ENCODE data around the gene CACNA2D4. TPM values are rescaled to one million over a fixed set of nuclear protein-coding genes. Genes with fewer than 3 reads are reported as not detected.
"Not testable (repeated sequence)": the region's sequence is repeated elsewhere in the genome, so short reads cannot be mapped to it uniquely, and the experiment has no call there.

Gene CACNA2D4
- total RNA-seq: 10 to 100 TPM; 13.7 to 23.0 TPM

DNA sequence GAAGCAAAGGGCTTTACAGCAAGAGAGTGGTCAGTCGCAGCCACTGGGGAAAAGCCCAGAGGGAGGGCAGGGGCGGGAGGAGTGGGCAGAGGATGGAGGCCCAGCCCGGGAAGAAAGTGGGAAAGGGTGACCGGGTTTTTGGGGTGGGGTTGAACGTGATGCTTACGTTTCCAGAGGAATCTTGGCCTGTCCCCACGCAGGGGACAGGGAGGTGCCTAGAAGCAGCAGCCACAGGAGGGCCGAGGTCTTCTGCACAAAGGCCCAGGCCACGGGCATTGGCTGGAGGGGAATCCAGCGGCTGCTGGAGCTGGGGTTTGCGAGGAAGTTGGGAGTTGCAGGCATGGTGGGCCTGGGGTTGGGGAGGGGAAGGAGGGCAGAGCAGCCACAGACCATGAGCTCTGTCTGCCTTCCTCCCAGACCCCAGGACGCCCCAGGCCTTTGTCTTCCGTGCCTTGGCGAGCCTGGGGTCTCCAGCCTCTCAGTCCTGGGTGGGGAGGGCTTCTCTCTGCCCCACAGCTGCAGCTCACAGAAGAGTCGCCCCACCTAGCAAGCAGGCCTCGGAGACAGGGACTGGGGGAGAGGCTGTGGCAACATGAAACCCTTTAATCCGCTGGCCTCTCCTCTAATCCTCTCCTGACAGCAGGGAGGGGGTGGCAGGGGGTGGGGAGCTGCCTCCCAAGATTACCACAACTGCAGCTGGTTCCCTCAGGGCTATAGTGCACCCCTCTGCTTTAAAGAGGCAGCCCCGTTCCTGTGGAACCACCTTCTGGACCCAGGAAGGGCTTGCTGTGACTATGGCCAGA is at the start of gene CACNA2D4:
TSS of gene CACNA2D4 (minus strand) at position 572 of the 803 bp plus-strand sequence. CDS start at position 393, 179 bp downstream.
- Mint-ChIP-seq H3K27ac (no peak within 1 kb of the TSS), H3K36me3 (ENCODE audit: low read depth) (no peaks in the 10 kb centered on the region), H3K4me3 (no peak within 1 kb of the TSS), H3K9me3 (no peaks in the 10 kb centered on the region), H3K27me3 (peaks cover 3% of the 10 kb centered on the region), H3K4me1 (peaks cover 16% of the 10 kb centered on the region)
- ATAC-seq (replicated peaks): no peak

DNA sequence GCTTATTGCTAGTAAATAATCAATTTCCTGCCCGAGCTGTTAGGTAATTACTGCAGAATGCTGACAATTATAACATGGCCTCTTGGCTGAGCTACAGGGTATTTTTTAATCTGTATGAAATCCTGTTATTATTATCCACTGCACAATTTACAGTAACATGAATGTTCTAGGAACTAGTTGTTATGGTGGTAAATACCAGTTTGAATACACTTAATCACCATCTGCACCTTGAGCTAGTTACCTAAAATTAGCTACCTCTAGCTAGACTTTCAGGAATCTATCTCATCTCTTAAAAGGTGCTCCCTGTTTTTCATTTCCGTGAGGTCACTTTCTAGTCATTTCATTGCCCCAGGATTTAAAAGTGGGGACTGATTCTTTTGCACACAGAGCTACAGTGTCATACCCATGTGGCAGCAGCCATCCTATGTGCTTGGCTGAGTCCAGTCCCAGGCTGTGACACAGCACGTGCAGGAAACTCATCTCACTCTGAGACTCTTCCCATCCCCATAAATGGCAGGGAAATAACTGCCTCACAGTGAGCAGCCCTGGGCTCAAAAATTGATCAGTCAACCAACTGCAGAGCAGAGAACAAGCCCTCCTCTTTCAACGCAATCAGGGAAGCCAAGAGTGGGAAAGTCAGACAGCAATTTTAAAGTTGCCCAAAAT is 48.2 kb upstream of the CACNA2D4 start:
- Mint-ChIP-seq H3K4me1 (no peaks in the 10 kb centered on the region), H3K4me3 (no peak overlapping the region), H3K9me3 (no peaks in the 10 kb centered on the region), H3K27ac (no peak overlapping the region), H3K36me3 (ENCODE audit: low read depth) (peaks cover 58% of the 10 kb centered on the region), H3K27me3 (no peaks in the 10 kb centered on the region)
- ATAC-seq (replicated peaks): no peak

DNA sequence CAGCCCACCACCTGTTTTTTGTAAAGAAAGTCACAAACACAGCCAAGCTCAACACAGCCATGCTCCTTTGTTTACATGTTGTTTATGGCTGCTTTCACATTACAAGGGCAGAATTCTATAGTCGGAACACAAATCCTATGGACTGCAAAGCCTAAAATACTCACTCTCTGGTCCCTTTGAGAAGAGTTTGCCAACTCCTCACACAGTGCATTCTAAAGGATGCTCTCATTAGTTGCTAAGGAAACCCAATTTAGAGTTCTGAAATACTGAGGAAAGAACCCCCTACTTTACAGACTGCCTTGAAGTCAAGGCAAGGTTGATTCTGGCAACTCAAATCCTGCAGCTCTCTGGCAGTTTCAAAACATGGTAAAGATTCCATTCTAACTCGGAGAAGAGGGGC is 47.5 kb upstream of the CACNA2D4 start:
- Mint-ChIP-seq H3K27me3 (no peaks in the 10 kb centered on the region), H3K4me1 (no peaks in the 10 kb centered on the region), H3K9me3 (no peaks in the 10 kb centered on the region), H3K27ac (no peak overlapping the region), H3K4me3 (no peak overlapping the region), H3K36me3 (ENCODE audit: low read depth) (peaks cover 66% of the 10 kb centered on the region)
- ATAC-seq (replicated peaks): no peak

DNA sequence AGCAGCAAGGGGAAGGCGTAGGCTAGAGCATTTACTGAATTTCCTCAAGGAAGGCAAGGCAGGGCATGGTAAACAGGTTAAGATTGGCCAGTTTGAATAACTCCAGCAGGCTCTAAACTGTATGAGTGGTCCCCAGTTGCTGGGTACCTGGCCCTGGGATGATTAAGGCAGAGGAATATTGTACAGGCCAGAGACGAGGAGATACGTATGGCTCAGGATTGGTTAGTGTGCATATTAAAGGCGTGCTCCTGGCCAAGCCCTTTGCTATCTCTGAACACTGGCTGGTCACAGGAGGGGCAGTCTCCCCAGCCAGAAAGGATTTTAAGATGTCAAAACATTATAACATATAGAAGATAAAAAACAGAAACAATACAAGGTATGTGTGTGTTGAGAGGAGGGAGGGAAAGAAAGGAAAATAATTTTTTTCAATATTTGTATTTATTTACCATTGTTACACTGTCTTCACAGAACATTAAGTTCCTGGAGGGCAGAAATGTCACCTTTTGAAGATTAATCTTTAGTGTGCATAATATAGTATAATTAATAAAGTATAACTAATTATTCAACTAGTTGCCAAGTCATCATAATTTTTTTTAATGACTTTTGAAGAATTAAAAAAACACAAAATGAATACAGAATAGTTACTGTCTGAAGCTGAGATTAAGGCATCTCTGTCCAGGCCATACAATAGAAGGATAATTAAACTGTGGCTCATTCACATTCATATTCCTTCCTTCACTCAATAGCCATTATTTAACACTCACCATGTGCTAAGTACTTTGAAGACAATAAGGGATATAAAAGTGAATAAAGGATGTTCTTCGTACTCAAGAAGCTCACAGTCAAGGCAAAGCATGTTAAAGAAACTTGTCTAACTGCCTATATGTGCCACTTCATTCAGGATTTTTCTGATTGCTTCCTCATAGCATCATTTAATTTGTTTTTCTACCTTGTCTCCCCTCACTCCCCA is 43.9 kb upstream of the CACNA2D4 start:
- H3K9me3 Mint-ChIP-seq: no peaks in the 10 kb centered on the region
- peaks cover 79% of the 10 kb centered on the region for H3K36me3 Mint-ChIP-seq (ENCODE audit: low read depth)
- peaks cover 4% of the 10 kb centered on the region for H3K4me1 Mint-ChIP-seq
- H3K27me3 Mint-ChIP-seq: no peaks in the 10 kb centered on the region
- no peak overlapping the region for H3K4me3 Mint-ChIP-seq
- ATAC-seq (replicated peaks): no peak
- peak overlapping the region; percentile 40 for H3K27ac Mint-ChIP-seq

GRCh38 chr12:1956716-1957115 is 38.3 kb upstream of the CACNA2D4 start:
- H3K9me3 Mint-ChIP-seq: no peaks in the 10 kb centered on the region
- H3K36me3 Mint-ChIP-seq (ENCODE audit: low read depth): peaks cover 49% of the 10 kb centered on the region
- no peak overlapping the region for H3K4me3 Mint-ChIP-seq
- peaks cover 4% of the 10 kb centered on the region for H3K4me1 Mint-ChIP-seq
- H3K27me3 Mint-ChIP-seq: no peaks in the 10 kb centered on the region
- no peak for ATAC-seq (replicated peaks)
- H3K27ac Mint-ChIP-seq: peak overlapping the region; percentile 43

DNA sequence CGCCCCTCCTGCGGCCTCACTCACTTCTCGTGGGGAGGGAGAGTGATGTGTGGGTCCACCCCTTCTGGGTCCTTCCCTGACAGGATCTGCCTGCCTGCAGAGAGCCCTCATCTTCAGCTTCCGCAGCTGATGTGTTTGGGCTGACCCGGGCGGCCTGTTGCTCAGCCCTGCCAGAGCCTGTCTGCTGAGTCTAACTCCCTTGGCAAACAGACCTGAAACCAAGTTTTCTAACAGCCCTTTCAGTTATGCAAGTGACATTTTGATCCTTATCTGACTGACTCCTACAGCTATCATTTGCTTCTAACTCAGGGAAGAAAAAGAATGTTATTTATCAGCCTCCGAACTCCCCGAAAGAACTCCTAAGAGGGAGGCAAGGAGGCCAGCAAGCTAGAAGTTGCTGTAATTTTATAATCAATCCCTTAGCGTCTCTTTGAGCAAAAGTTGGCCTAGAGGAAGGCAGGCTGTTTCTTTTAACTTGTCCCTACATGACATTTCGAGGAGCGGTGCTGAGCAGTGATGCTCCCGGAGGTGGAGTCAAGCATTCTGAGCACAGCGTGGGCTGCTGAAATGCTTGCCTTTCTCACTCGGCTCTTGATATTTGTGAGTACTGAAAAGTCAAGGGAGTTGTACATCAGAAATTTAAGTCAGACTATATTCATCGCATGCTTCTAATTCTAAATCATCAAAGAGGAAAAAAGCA is 31.5 kb upstream of the CACNA2D4 start:
- Mint-ChIP-seq H3K27me3 (no peaks in the 10 kb centered on the region), H3K36me3 (ENCODE audit: low read depth) (peaks cover 86% of the 10 kb centered on the region), H3K9me3 (no peaks in the 10 kb centered on the region), H3K4me3 (no peak overlapping the region), H3K27ac (no peak overlapping the region), H3K4me1 (no peaks in the 10 kb centered on the region)
- ATAC-seq (replicated peaks): no peak

GRCh38 chr12:1948883-1949282 is 30.4 kb upstream of the CACNA2D4 start:
- Mint-ChIP-seq H3K4me1 (no peaks in the 10 kb centered on the region), H3K4me3 (no peak overlapping the region), H3K36me3 (ENCODE audit: low read depth) (peaks cover 94% of the 10 kb centered on the region), H3K9me3 (no peaks in the 10 kb centered on the region), H3K27ac (peak overlapping the region; percentile 32), H3K27me3 (no peaks in the 10 kb centered on the region)
- no peak for ATAC-seq (replicated peaks)

DNA sequence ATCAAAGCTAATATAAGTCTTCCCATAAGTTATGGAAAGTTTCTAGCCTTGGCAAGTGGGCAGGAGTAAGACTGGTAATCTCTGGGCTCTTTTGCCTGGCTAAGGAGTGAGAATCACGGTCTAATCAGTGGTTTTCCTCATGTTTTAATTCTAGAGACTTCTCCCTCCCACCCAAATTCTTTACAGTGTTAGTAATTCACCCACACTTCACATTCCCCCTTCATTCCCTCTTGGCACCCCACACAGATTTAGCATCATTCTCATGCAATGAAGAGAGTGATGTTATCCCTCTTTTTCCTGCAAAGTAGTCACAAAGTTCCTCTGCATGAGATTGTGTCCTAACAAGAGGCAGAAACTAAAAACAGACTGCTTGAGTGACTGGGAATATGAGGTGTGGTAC is 28.6 kb upstream of the CACNA2D4 start:
- Mint-ChIP-seq H3K36me3 (ENCODE audit: low read depth) (peaks cover 94% of the 10 kb centered on the region), H3K4me1 (no peaks in the 10 kb centered on the region), H3K27ac (no peak overlapping the region), H3K9me3 (no peaks in the 10 kb centered on the region), H3K4me3 (no peak overlapping the region), H3K27me3 (no peaks in the 10 kb centered on the region)
- no peak for ATAC-seq (replicated peaks)

DNA sequence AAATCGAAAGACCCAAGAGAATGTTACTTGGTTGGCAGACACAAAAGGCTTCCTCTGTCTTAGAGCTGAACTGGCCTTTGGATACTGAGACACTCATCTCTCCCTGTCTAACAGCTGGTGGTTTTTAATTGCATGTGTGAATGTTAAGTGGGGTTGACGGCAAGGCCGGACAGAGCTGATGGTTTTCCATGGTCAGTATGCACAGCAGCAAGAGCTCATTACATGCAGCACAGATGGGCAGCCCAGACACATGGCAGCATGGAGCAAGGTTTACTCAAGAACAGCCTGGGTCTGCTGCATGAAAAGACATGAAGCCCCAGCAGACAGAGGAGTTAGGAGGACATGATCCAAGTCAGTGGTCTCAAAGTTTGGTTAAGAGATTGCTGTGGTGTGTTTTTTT is 27.8 kb upstream of the CACNA2D4 start:
- Mint-ChIP-seq H3K27ac (no peak overlapping the region), H3K9me3 (no peaks in the 10 kb centered on the region), H3K27me3 (no peaks in the 10 kb centered on the region), H3K4me1 (no peaks in the 10 kb centered on the region), H3K4me3 (no peak overlapping the region), H3K36me3 (ENCODE audit: low read depth) (peaks cover 92% of the 10 kb centered on the region)
- ATAC-seq (replicated peaks): no peak

DNA sequence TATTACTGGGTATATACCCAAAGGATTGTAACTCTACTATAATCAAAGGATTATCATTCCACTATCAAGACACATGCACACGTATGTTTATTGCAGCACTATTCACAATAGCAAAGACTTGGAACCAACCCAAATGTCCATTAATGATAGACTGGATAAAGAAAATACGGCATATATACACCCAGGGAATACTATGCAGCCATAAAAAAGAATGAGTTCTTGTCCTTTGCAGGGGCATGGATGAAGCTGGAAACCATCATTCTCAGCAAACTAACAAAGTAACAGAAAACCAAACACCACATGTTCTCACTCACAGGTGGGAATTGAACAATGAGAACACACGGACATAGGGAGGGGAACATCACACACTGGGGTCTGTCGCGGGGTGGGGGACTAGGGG is 27.1 kb upstream of the CACNA2D4 start:
- H3K27me3 Mint-ChIP-seq; H3K4me3 Mint-ChIP-seq; H3K4me1 Mint-ChIP-seq; H3K9me3 Mint-ChIP-seq; ATAC-seq (replicated peaks); H3K27ac Mint-ChIP-seq: not testable (repeated sequence)
- peaks cover 92% of the 10 kb centered on the region for H3K36me3 Mint-ChIP-seq (ENCODE audit: low read depth)

DNA sequence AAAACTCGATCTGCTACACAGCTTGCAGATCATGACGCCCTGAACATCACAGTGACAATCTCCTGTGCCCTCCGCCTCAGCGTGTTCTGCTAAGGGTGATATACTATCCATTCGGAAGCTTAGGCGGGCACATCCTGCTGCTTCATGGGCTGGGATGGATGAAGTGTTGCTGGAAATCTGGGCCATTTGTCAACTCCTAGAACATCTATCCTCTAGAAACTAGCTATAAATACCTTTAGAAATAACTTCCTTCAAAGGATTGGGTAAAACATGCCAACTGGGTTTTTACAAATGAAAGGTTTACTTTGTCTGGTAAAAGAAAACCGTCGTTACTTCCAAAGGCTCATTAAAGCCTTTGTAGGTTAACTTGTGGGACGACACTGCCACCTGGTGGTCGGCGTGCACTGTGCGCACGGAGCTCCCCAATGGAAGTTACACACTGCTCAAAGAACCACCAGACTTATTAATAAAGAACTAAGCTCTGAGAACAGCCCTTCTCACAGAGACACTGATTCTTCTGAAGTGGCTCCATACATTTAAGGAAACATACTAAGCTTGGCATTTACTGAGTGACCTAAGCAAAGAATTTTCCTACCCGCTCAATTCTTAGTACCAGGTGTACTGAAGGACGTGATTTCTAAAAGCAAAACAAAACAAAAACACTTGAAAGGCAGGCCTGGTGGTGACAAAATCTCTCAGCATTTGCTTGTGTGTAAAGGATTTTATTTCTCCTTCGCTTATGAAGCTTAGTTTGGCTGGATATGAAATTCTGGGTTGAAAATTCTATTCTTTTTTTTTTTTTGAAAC is 21.6 kb upstream of the CACNA2D4 start:
- Mint-ChIP-seq H3K4me3 (no peak overlapping the region), H3K9me3 (no peaks in the 10 kb centered on the region), H3K27me3 (no peaks in the 10 kb centered on the region), H3K4me1 (no peaks in the 10 kb centered on the region), H3K27ac (peak overlapping the region; percentile 71), H3K36me3 (ENCODE audit: low read depth) (peaks cover 64% of the 10 kb centered on the region)
- peak; percentile 97 for ATAC-seq (replicated peaks)

- Mint-ChIP-seq H3K36me3 (ENCODE audit: low read depth) (peaks cover 57% of the 10 kb centered on the region), H3K27ac (no peak overlapping the region), H3K27me3 (no peaks in the 10 kb centered on the region), H3K4me3 (no peak overlapping the region), H3K4me1 (no peaks in the 10 kb centered on the region), H3K9me3 (no peaks in the 10 kb centered on the region)
- ATAC-seq (replicated peaks): no peak
Measured at GRCh38 chr12:1939331-1939730, 20.9 kb upstream of the CACNA2D4 start.

DNA sequence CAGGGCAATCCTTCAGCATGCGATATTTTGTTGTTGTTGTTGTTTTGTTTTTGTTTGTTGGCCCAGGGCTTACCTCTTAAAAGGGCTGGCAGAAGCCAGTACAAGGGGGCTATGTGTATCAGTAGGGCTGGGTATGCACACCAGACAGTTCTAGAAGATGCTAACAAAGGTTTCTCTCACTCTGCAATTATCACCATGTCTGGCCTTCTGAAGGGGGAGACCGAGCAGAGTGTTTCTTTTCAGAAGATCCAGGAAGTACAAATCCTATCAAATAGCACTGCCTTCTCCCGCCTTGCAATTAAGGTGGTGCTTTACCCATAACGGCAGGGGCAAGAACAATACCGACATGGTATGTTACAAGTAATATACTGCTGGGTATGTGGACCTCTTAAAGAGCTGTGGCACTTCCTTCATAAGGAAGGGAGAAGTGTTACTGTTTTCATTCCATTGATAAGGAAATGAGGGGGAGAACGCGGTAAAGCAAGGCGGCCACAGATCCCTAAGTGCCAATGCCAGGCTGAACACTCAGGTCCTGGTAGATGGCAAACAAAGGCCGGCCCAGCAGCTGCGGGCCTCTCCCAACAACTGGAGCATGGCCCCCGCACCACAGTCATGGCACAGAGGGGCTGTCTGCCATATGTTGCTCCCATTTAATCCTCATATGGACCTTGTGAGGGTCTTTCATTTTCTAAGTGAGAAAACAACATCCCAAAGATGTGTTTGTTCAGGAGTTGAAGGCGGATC is 19.2 kb upstream of the CACNA2D4 start:
- peaks cover 5% of the 10 kb centered on the region for H3K4me1 Mint-ChIP-seq
- no peaks in the 10 kb centered on the region for H3K27me3 Mint-ChIP-seq
- ATAC-seq (replicated peaks): no peak
- H3K36me3 Mint-ChIP-seq (ENCODE audit: low read depth): peaks cover 40% of the 10 kb centered on the region
- H3K27ac Mint-ChIP-seq: peak overlapping the region; percentile 11
- H3K9me3 Mint-ChIP-seq: no peaks in the 10 kb centered on the region
- H3K4me3 Mint-ChIP-seq: no peak overlapping the region

Data from activated T-helper 17 cell treated with anti-CD3 and anti-CD28 coated beads, Interleukin-2, amount 50 U/mL, for 72 hours (primary cell).